Activated CD8-positive, alpha-beta memory T cell treated with anti-CD3 and anti-CD28 coated beads, Interleukin-2, amount 50 U/mL, for 48 hours (primary cell): Measurements from ENCODE around the gene TMEM167A.

Experiments
- DNase-seq: peaks from one replicate; pipeline ENCODE4 v3.0.0-alpha.2; 2020

The TMEM167A gene

GRCh38 chr5:83034528-83035207 is 42.5 kb downstream of the TMEM167A start:
- DNase-seq: no peak

GRCh38 chr5:83034036-83034435 is 43.2 kb downstream of the TMEM167A start:
- DNase-seq: no peak

GRCh38 chr5:83031381-83031780 is 45.8 kb downstream of the TMEM167A start:
- no peak for DNase-seq

GRCh38 chr5:83029912-83030311 is 47.3 kb downstream of the TMEM167A start:
- DNase-seq: no peak

GRCh38 chr5:83026930-83027687 is 50.1 kb downstream of the TMEM167A start:
- no peak for DNase-seq

- DNase-seq: no peak
These were observed 50.7 kb downstream of the TMEM167A start for GRCh38 chr5:83026516-83026915.

GRCh38 chr5:83025690-83026478 is 51.3 kb downstream of the TMEM167A start:
- no peak for DNase-seq

- no peak for DNase-seq
These were observed 54.9 kb downstream of the TMEM167A start for GRCh38 chr5:83022334-83022733.

- no peak for DNase-seq
These were observed 61.5 kb downstream of the TMEM167A start for GRCh38 chr5:83015676-83016075.

- DNase-seq: no peak
These were observed 65.2 kb downstream of the TMEM167A start for GRCh38 chr5:83011985-83012384.

GRCh38 chr5:83009408-83009807 is 67.8 kb downstream of the TMEM167A start:
- no peak for DNase-seq

GRCh38 chr5:83007755-83008154 is 69.4 kb downstream of the TMEM167A start:
- DNase-seq: no peak

- DNase-seq: no peak
These were observed 70.4 kb downstream of the TMEM167A start for GRCh38 chr5:83006683-83007283.

- no peak for DNase-seq
These were observed 73.4 kb downstream of the TMEM167A start for GRCh38 chr5:83003791-83004190.
